ENCODE measurements around the gene TRAPPC14. TPM values are rescaled to one million over a fixed set of nuclear protein-coding genes. Genes with fewer than 3 reads are reported as not detected.
"Not testable (repeated sequence)": the region's sequence is repeated elsewhere in the genome, so short reads cannot be mapped to it uniquely, and the experiment has no call there.

The TRAPPC14 gene
- polyA plus RNA-seq, 1 experiment = 3.5 TPM

DNA sequence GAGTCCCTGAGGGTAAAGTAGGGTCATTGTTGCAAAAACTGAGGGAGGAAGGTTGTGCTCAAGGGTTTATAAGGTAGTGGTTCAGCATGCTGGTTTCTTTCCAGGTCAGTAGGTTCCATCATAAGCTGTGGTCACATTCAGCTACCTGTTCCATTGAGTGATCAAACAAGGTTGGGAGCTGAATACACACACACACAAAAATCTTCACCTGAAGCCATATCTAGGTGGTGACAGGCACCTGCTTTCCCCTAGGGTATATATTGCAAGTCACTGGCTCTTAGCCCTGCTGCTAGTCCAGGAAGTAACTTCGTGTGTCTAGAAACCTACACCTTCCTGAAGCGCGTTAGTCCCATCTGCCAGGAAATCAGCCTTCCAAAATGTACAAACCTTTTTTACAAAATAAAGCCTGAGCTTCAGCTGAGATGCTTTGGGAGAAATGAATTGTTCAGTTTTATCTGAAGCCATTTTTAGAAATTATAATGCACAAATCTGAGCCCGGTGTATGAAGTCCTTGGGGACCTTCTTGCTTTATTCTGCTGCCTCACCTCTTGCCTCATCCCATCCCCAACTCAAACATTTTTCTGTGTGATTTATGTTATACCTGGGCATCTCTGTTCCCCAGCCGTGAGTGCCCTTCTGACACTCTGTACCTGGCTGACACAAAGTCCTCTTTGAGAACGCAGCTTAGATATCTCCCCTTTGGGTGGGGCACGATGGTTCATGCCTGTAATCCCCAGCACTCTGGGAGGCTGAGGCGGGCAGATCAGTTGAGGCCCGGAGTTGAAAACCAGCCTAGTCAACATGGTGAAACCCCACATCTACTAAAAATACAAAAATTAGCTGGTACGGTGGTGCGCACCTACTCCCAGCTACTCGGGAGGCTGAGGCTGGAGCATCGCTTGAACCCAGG lies 20.4 kb downstream of the TRAPPC14 start:
- no peak overlapping the region for H3K4me3 ChIP-seq (ENCODE audit: low read depth, low read length)
- CTCF ChIA-PET = interaction anchor here (1.3 to 1.4 kb wide), 2 partner anchors 52 to 80 kb away, joined by 3 to 6 read pairs; no protein-coding TSS in a partner anchor
- no peak for DNase-seq (ENCODE audit: low read depth, low spot score)
- peaks cover 3% of the 10 kb centered on the region for H3K27me3 ChIP-seq (ENCODE audit: control insufficient read depth, insufficient read depth, low read length)
- no peak overlapping the region for H3K27ac ChIP-seq (ENCODE audit: low read depth, low read length)
- POLR2A ChIA-PET = no interaction called here
- no peak for TF ChIP-seq CTCF (IDR thresholded peaks at IDR 0.05; ENCODE audit: low read depth, low read length)
- H3K9me3 ChIP-seq (ENCODE audit: control insufficient read depth, insufficient read depth, low read length) = no peaks in the 10 kb centered on the region

DNA sequence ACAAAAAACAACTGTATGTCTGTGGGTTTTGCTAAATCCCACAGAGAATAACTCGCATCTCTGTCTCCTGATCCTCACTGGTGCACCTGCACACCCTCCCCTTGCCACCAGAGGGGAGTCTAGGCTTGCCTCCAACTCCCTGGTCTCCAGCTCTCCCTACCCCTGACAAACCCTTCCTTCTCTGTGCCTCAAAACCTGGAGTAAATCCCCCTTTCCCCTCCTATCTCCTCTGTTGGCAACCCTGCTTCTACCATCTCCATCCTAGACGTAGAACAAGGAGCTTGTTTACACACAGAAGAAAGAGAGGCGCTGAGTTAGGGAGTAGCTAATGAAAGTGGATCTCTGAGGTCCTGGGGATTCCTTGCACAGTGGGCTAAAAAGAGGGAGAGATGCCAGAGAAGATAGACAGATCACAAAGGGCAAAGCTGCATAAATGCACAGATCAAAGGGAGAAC lies 25.8 kb downstream of the TRAPPC14 start:
- no peaks in the 10 kb centered on the region for H3K27me3 ChIP-seq (ENCODE audit: control insufficient read depth, insufficient read depth, low read length)
- H3K9me3 ChIP-seq (ENCODE audit: control insufficient read depth, insufficient read depth, low read length) = no peaks in the 10 kb centered on the region
- ChIA-PET POLR2A (no interaction called here), CTCF (interaction anchor here (0.6 to 5.4 kb wide), 31 partner anchors 9 to 317 kb away, joined by 3 to 65 read pairs (median 5); partner anchors contain the start of genes AP4M1, GAL3ST4, LAMTOR4 and PVRIG)
- H3K4me3 ChIP-seq (ENCODE audit: low read depth, low read length) = no peak overlapping the region
- TF ChIP-seq CTCF (IDR thresholded peaks at IDR 0.05; ENCODE audit: low read depth, low read length) = peak; percentile 98
- DNase-seq (ENCODE audit: low read depth, low spot score) = no peak
- no peak overlapping the region for H3K27ac ChIP-seq (ENCODE audit: low read depth, low read length)

- POLR2A ChIA-PET = no interaction called here
- no peaks in the 10 kb centered on the region for H3K27me3 ChIP-seq (ENCODE audit: control insufficient read depth, insufficient read depth, low read length)
- CTCF ChIA-PET = interaction anchor here (0.9 to 5.4 kb wide), 20 partner anchors 9 to 275 kb away, joined by 3 to 65 read pairs (median 8); partner anchors contain the start of genes GAL3ST4, GPC2, LAMTOR4 and PVRIG
These were observed 26.4 kb downstream of the TRAPPC14 start for GRCh38 chr7:100132126-100132525.

DNA sequence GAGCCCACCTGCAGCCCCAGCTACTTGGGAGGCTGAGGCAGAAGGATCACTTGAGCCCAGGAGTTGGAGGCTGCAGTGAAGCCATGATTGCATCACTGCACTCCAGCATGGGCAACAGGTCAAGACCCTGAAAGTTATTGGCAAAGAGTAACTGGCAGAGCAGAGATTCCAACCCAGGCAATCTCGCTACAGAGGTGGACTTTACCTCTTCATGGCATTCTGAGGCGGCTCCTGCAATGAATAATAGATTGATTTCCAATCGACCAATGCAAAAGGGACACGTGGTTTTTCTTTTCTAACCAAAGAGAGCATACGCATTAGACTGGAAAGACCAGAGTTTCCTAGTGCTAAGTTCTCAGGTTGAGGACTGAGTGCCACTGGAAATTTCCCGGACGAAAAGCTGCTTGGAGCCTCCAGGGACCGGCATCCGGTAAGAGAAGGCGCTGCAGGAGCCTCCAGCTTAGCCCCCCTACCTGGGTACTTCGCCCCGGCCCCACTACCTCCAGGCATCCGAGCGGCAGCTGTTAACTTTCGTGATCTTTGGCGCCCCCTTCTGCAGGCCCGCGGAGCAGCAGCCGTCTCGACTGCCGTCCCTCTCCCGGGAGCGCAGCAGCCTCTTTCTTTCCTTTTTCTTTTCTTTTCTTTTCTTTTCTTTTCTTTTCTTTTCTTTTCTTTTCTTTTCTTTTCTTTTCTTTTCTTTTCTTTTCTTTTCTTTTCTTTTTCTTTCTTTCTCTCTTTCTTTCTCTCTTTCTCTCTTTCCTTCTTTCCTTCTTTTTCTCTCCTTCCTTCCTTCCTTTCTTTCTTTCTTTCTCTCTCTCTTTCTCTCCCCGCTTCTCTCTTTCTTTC lies 27.7 kb downstream of the TRAPPC14 start:
- ChIA-PET CTCF (interaction anchor here (0.6 to 5.4 kb wide), 30 partner anchors 8 to 827 kb away, joined by 3 to 65 read pairs (median 5); partner anchors contain the start of genes AP4M1, GAL3ST4, GPC2 and LAMTOR4), POLR2A (no interaction called here)
- Histone ChIP-seq H3K27ac (ENCODE audit: low read depth, low read length) (no peak overlapping the region), H3K4me3 (ENCODE audit: low read depth, low read length) (peak overlapping the region; percentile 0; the same call in 1 of the 2 replicates), H3K9me3 (ENCODE audit: control insufficient read depth, insufficient read depth, low read length) (no peaks in the 10 kb centered on the region), H3K27me3 (ENCODE audit: control insufficient read depth, insufficient read depth, low read length) (no peaks in the 10 kb centered on the region)
- DNase-seq (ENCODE audit: low read depth, low spot score) = no peak
- TF ChIP-seq CTCF (IDR thresholded peaks at IDR 0.05; ENCODE audit: low read depth, low read length) = peak; percentile 79

More at GRCh38 chr7:100132126-100132525, 26.4 kb downstream of the TRAPPC14 start:
- no peak for DNase-seq (ENCODE audit: low read depth, low spot score)
- Histone ChIP-seq H3K27ac (ENCODE audit: low read depth, low read length) (no peak overlapping the region), H3K4me3 (ENCODE audit: low read depth, low read length) (no peak overlapping the region), H3K9me3 (ENCODE audit: control insufficient read depth, insufficient read depth, low read length) (no peaks in the 10 kb centered on the region)
- TF ChIP-seq CTCF (IDR thresholded peaks at IDR 0.05; ENCODE audit: low read depth, low read length) = no peak

DNA sequence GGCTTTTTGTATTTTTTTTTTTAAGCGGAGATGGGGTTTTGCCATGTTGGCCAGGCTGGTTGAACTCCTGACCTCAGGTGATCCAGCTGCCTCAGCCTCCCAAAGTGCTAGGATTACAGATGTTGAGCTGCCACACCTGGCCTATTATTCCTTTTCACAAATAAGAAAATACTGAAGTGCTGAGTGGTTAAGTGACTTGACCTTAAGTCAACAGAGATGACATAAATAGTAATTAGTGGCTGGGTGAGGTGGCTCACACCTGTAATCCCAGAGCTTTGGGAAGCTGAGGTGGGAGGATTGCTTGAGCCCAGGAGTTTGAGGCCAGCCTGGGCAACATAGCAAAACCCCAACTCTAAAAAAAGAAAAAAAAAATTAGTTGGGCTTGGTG lies 28.3 kb downstream of the TRAPPC14 start:
- POLR2A ChIA-PET; H3K9me3 ChIP-seq (ENCODE audit: control insufficient read depth, insufficient read depth, low read length); H3K27me3 ChIP-seq (ENCODE audit: control insufficient read depth, insufficient read depth, low read length); H3K4me3 ChIP-seq (ENCODE audit: low read depth, low read length); H3K27ac ChIP-seq (ENCODE audit: low read depth, low read length); DNase-seq (ENCODE audit: low read depth, low spot score): not testable (repeated sequence)
- CTCF ChIA-PET = interaction anchor here (0.6 to 5.4 kb wide), 22 partner anchors 9 to 277 kb away, joined by 3 to 65 read pairs (median 6); partner anchors contain the start of genes AP4M1, GAL3ST4, GPC2 and LAMTOR4

Data from AG04450 (cell line).